Activated CD4-positive, alpha-beta T cell treated with anti-CD3 and anti-CD28 coated beads, Interleukin-2, amount 10 ng/mL, durations not matched to agents 24 days and 14 days (primary cell): ENCODE measurements around the gene ANKRD30B. TPM values are rescaled to one million over a fixed set of nuclear protein-coding genes. Genes with fewer than 3 reads are reported as not detected.
"Not testable (repeated sequence)": the region's sequence is repeated elsewhere in the genome, so short reads cannot be mapped to it uniquely, and the experiment has no call there.

Experiments
- DNase-seq: peaks from one replicate; pipeline ENCODE4 v3.0.0; 2022
- H3K27ac Mint-ChIP-seq: one replicate; pipeline ENCODE4 v1.8.0; 2022; ENCODE audit warnings: mild to moderate bottlenecking, mixed read lengths
- H3K27me3 Mint-ChIP-seq: one replicate; pipeline ENCODE4 v1.8.0; 2022; ENCODE audit warnings: mixed read lengths
- H3K36me3 Mint-ChIP-seq: one replicate; pipeline ENCODE4 v1.8.0; 2022; ENCODE audit warnings: low read depth, mild to moderate bottlenecking, mixed read lengths
- H3K4me1 Mint-ChIP-seq: one replicate; pipeline ENCODE4 v1.8.0; 2021; ENCODE audit warnings: mixed read lengths
- H3K4me3 Mint-ChIP-seq: one replicate; pipeline ENCODE4 v1.8.0; 2022; ENCODE audit warnings: mild to moderate bottlenecking, moderate library complexity, mixed read lengths
- H3K9me3 Mint-ChIP-seq: one replicate; pipeline ENCODE4 v1.8.0; 2021; ENCODE audit warnings: mixed read lengths
- intact Hi-C: fragments of 100-400 bp; cut with micrococcal nuclease; formaldehyde crosslinking; loops from one replicate; pipeline ENCODE4 v1.15.1; 2023
- total RNA-seq: library from RNA; stranded (reverse); gene quantifications from 2 replicates; pipeline ENCODE4 v1.2.3, GENCODE V29; 2022

ANKRD30B gene, protein sequence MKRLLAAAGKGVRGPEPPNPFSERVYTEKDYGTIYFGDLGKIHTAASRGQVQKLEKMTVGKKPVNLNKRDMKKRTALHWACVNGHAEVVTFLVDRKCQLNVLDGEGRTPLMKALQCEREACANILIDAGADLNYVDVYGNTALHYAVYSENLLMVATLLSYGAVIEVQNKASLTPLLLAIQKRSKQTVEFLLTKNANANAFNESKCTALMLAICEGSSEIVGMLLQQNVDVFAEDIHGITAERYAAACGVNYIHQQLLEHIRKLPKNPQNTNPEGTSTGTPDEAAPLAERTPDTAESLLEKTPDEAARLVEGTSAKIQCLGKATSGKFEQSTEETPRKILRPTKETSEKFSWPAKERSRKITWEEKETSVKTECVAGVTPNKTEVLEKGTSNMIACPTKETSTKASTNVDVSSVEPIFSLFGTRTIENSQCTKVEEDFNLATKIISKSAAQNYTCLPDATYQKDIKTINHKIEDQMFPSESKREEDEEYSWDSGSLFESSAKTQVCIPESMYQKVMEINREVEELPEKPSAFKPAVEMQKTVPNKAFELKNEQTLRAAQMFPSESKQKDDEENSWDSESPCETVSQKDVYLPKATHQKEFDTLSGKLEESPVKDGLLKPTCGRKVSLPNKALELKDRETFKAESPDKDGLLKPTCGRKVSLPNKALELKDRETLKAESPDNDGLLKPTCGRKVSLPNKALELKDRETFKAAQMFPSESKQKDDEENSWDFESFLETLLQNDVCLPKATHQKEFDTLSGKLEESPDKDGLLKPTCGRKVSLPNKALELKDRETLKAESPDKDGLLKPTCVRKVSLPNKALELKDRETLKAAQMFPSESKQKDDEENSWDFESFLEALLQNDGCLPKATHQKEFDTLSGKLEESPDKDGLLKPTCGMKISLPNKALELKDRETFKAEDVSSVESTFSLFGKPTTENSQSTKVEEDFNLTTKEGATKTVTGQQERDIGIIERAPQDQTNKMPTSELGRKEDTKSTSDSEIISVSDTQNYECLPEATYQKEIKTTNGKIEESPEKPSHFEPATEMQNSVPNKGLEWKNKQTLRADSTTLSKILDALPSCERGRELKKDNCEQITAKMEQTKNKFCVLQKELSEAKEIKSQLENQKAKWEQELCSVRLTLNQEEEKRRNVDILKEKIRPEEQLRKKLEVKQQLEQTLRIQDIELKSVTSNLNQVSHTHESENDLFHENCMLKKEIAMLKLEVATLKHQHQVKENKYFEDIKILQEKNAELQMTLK (N-terminal part only)
- total RNA-seq = not detected in 2 replicates

- intact Hi-C loops = no loop called here
- Mint-ChIP-seq H3K4me1 (no peaks in the 10 kb centered on the region), H3K27me3 (peaks cover 10% of the 10 kb centered on the region), H3K36me3 (no peaks in the 10 kb centered on the region), H3K27ac (no peak within 1 kb of the TSS), H3K9me3 (no peaks in the 10 kb centered on the region), H3K4me3 (no peak within 1 kb of the TSS)
- DNase-seq = no peak
These were observed at the start of gene ANKRD30B for GRCh38 chr18:14747513-14748474. TSS of gene ANKRD30B (plus strand) at chr18:14748172. CDS start at chr18:14748420, 248 bp downstream.

DNA sequence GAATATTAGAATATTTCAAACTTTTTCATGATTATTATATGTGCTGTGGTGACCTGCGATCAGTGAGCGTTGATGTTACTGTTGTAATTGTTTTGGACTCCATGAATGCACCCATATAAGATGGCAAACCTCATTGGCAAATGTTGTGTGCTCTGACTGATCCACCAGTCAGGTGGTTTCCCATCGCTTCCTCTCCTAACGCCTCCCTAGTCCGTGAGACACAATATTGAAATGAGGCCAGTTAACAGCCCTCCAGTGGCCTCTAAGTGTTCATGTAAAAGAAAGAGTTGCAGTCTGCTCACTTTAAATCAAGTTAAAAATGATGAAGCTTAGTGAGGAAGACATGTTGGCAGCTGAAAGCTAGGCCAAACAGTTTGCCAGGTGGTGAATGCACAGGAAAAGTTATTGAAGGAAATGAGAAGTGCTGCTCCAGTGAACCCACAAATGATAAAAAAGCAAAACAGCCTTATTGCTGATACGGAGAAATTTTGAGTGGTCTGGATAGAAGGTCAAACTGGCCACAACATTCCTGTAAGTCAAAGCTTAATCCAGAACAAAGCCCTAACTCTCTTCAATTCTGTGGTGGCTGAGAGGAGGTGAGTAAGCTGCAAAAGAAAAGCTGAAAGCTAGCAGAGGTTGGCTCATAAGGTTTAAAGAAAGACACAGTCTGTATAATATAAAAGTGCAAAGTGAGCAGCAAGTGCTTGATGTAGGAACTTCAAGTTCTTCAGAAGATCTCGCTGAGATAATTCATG, 46.5 kb upstream of the ANKRD30B start:
- H3K27ac Mint-ChIP-seq, DNase-seq, H3K27me3 Mint-ChIP-seq, H3K9me3 Mint-ChIP-seq, H3K4me1 Mint-ChIP-seq, H3K4me3 Mint-ChIP-seq, intact Hi-C loops, H3K36me3 Mint-ChIP-seq: not testable (repeated sequence)

- H3K4me3 Mint-ChIP-seq, DNase-seq, H3K4me1 Mint-ChIP-seq, H3K27me3 Mint-ChIP-seq, H3K27ac Mint-ChIP-seq, H3K36me3 Mint-ChIP-seq, intact Hi-C loops, H3K9me3 Mint-ChIP-seq: not testable (repeated sequence)
These were observed 38.2 kb upstream of the ANKRD30B start for GRCh38 chr18:14709761-14710160.

- H3K4me3 Mint-ChIP-seq, H3K36me3 Mint-ChIP-seq, H3K4me1 Mint-ChIP-seq, H3K27ac Mint-ChIP-seq, H3K9me3 Mint-ChIP-seq, intact Hi-C loops, DNase-seq, H3K27me3 Mint-ChIP-seq: not testable (repeated sequence)
These were observed 26.4 kb upstream of the ANKRD30B start for GRCh38 chr18:14721569-14721968.

GRCh38 chr18:14739056-14739455, 8.9 kb upstream of the ANKRD30B start:
- H3K27me3 Mint-ChIP-seq, H3K36me3 Mint-ChIP-seq, DNase-seq, H3K9me3 Mint-ChIP-seq, H3K27ac Mint-ChIP-seq, intact Hi-C loops, H3K4me1 Mint-ChIP-seq, H3K4me3 Mint-ChIP-seq: not testable (repeated sequence)

GRCh38 chr18:14746897-14747296, 1.1 kb upstream of the ANKRD30B start:
- intact Hi-C loops = no loop called here
- Mint-ChIP-seq H3K4me1 (no peaks in the 10 kb centered on the region), H3K27me3 (peaks cover 10% of the 10 kb centered on the region), H3K36me3 (no peaks in the 10 kb centered on the region), H3K27ac (no peak overlapping the region), H3K9me3 (no peaks in the 10 kb centered on the region), H3K4me3 (no peak overlapping the region)
- no peak for DNase-seq

GRCh38 chr18:14748496-14748895, 524 bp downstream of the ANKRD30B start:
- no peak for DNase-seq
- H3K9me3 Mint-ChIP-seq = no peaks in the 10 kb centered on the region
- intact Hi-C loops = no loop called here
- H3K4me3 Mint-ChIP-seq = no peak overlapping the region
- no peaks in the 10 kb centered on the region for H3K4me1 Mint-ChIP-seq
- no peaks in the 10 kb centered on the region for H3K36me3 Mint-ChIP-seq
- no peak overlapping the region for H3K27ac Mint-ChIP-seq
- peaks cover 10% of the 10 kb centered on the region for H3K27me3 Mint-ChIP-seq

DNA sequence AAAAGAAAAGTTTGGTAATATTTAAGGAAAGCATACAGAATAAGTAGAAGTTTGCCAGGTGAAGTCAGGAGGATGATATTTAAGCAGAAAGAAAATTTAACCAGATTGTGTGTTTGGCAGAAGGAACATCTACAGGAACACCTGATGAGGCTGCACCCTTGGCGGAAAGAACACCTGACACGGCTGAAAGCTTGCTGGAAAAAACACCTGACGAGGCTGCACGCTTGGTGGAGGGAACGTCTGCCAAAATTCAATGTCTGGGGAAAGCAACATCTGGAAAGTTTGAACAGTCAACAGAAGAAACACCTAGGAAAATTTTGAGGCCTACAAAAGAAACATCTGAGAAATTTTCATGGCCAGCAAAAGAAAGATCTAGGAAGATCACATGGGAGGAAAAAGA, 15.6 kb downstream of the ANKRD30B start:
- H3K9me3 Mint-ChIP-seq, H3K4me3 Mint-ChIP-seq, intact Hi-C loops, DNase-seq, H3K36me3 Mint-ChIP-seq, H3K27me3 Mint-ChIP-seq, H3K27ac Mint-ChIP-seq, H3K4me1 Mint-ChIP-seq: not testable (repeated sequence)

DNA sequence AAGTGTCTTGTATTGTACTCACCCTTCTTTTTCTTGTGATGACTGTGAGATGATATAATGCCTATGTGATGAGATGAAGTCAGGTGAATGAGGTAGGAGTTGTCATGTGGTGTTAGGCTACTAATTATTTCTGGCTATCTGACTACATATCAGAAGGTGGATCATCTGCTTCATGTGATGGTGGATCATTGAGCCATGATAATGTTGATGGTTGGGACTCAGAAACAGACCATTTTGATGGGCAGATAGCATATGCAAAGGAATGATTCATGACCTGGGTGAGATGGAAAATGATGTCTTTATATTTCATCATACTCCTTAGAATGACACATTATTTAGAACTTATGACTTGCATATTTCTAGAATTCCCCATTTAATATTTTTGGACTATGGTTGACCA, 19.5 kb downstream of the ANKRD30B start:
- Mint-ChIP-seq H3K36me3 (no peaks in the 10 kb centered on the region), H3K27me3 (no peaks in the 10 kb centered on the region), H3K9me3 (no peaks in the 10 kb centered on the region), H3K27ac (no peak overlapping the region), H3K4me3 (no peak overlapping the region), H3K4me1 (no peaks in the 10 kb centered on the region)
- intact Hi-C loops = no loop called here
- no peak for DNase-seq

DNA sequence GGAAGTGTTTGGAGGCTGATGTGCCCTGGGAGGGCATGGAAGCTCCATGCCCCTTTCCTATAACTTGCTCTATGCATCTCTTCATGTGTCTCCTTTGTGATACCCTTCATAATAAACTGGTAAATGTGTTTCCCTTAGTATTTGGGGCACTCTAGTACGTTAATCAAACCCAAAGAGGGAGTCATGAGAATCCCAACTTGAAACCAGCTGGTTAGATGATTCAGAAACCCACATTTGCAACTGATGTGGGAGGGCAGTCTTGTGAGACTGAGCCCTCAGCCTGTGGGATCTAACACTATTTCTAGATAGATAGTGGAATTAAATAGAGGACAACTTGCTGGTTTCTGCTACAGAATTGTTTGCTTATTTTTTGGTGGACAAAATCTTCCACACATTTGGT, 20.3 kb downstream of the ANKRD30B start:
- no peak for DNase-seq
- Mint-ChIP-seq H3K27me3 (no peaks in the 10 kb centered on the region), H3K9me3 (no peaks in the 10 kb centered on the region), H3K27ac (no peak overlapping the region), H3K36me3 (no peaks in the 10 kb centered on the region), H3K4me3 (no peak overlapping the region), H3K4me1 (no peaks in the 10 kb centered on the region)
- intact Hi-C loops = no loop called here

GRCh38 chr18:14769381-14769780, 21.4 kb downstream of the ANKRD30B start:
- no peaks in the 10 kb centered on the region for H3K36me3 Mint-ChIP-seq

GRCh38 chr18:14776801-14777200, 28.8 kb downstream of the ANKRD30B start:
- Mint-ChIP-seq H3K9me3 (no peaks in the 10 kb centered on the region), H3K27me3 (no peaks in the 10 kb centered on the region), H3K4me1 (no peaks in the 10 kb centered on the region), H3K27ac (no peak overlapping the region), H3K4me3 (no peak overlapping the region), H3K36me3 (no peaks in the 10 kb centered on the region)
- no peak for DNase-seq
- intact Hi-C loops = no loop called here

More at GRCh38 chr18:14769381-14769780, 21.4 kb downstream of the ANKRD30B start:
- H3K4me3 Mint-ChIP-seq = no peak overlapping the region
- intact Hi-C loops = no loop called here
- H3K4me1 Mint-ChIP-seq = no peaks in the 10 kb centered on the region
- DNase-seq = no peak
- no peak overlapping the region for H3K27ac Mint-ChIP-seq
- H3K9me3 Mint-ChIP-seq = no peaks in the 10 kb centered on the region
- no peaks in the 10 kb centered on the region for H3K27me3 Mint-ChIP-seq
